B cell (primary cell): Measurements from ENCODE around the gene MEGF11. TPM values are rescaled to one million over a fixed set of nuclear protein-coding genes. Genes with fewer than 3 reads are reported as not detected.

Experiments used
- ATAC-seq: fragments of 200-7000 bp; cut with Tn5 transposase; one replicate; pipeline ENCODE4 v1.10.0; 2021; ENCODE audit warnings: low read depth, mild to moderate bottlenecking, moderate number of reproducible peaks, moderate library complexity
- CTCF ChIA-PET: fragments of 350-600 bp; sonication (Branson Sonifier 250); formaldehyde crosslinking; loops from one replicate; lab custom pipeline; 2021; ENCODE audit warnings: antibody characterized with exemption, inconsistent platforms; lab: Charles Lee
- POLR2A ChIA-PET: fragments of 350-600 bp; sonication (Branson Sonifier 250); formaldehyde crosslinking; loops from one replicate; lab custom pipeline; 2021; ENCODE audit warnings: antibody characterized with exemption; lab: Charles Lee
- DNase-seq: peaks from one replicate; pipeline ENCODE4 v3.0.0; 2013
- H2AFZ ChIP-seq: 2 replicates; pipeline ENCODE4 v1.6.1; 2012; ENCODE audit warnings: mild to moderate bottlenecking, low read depth, low read length; ENCODE audit not compliant: insufficient read depth, poor library complexity, severe bottlenecking
- H3K27ac ChIP-seq, 2 donors: 1 replicate in 1 of 2; 2 replicates in 1 of 2; pipeline ENCODE4 v1.5.1; 2012 to 2013; ENCODE audit warnings: low read length in 2 of 2, mild to moderate bottlenecking in 2 of 2, moderate library complexity in 1 of 2
- H3K27me3 ChIP-seq, 4 experiments: fragments of 200-600 bp in 1 of 4; sonication (generic) in 1 of 4; replicated peaks in 1 of 4; 1 replicate in 2 of 4; 2 replicates in 2 of 4; pipeline versions ENCODE4 v1.6.1 to v1.7.0; 2013 to 2016; ENCODE audit warnings: low read length in 3 of 4, mild to moderate bottlenecking in 2 of 4, mixed read lengths in 1 of 4, moderate library complexity in 1 of 4; ENCODE audit not compliant: insufficient read depth in 4 of 4, control insufficient read depth in 3 of 4; ENCODE audit errors: control extremely low read depth in 1 of 4
- H3K36me3 ChIP-seq, 2 experiments: replicated peaks in 1 of 2; 1 replicate in 1 of 2; 2 replicates in 1 of 2; pipeline versions ENCODE4 v1.6.1 to v1.7.1; 2013; ENCODE audit warnings: low read length in 1 of 2; ENCODE audit not compliant: insufficient read depth in 2 of 2, control insufficient read depth in 1 of 2; ENCODE audit errors: control extremely low read depth in 1 of 2, extremely low read depth in 1 of 2
- H3K4me1 ChIP-seq, 2 donors: fragments of 200-600 bp in 1 of 2; sonication (generic) in 1 of 2; 1 replicate in 1 of 2; 2 replicates in 1 of 2; pipeline versions ENCODE4 v1.5.1 to v1.6.1; 2013 to 2017; ENCODE audit warnings: low read length in 2 of 2; ENCODE audit not compliant: control insufficient read depth in 2 of 2, insufficient read depth in 2 of 2
- H3K4me2 ChIP-seq: replicated peaks from 2 replicates; pipeline ENCODE3; 2012; ENCODE audit warnings: mild to moderate bottlenecking, low read depth, low read length; ENCODE audit not compliant: poor library complexity, severe bottlenecking
- H3K4me3 ChIP-seq, 5 experiments: fragments of 200-600 bp in 1 of 5; sonication (generic) in 1 of 5; 1 replicate in 3 of 5; 2 replicates in 2 of 5; pipeline versions ENCODE4 v1.5.1 to v1.7.0; 2011 to 2016; ENCODE audit warnings: low read length in 4 of 5, mild to moderate bottlenecking in 4 of 5, low read depth in 2 of 5, control low read depth in 1 of 5, moderate library complexity in 1 of 5; ENCODE audit not compliant: insufficient read depth in 1 of 5; ENCODE audit errors: control extremely low read depth in 1 of 5, extremely low read depth in 1 of 5
- H3K79me2 ChIP-seq: fragments of 200-600 bp; sonication (generic); one replicate; pipeline ENCODE4 v1.6.0; 2016; ENCODE audit warnings: low read length; ENCODE audit not compliant: control insufficient read depth, insufficient read depth
- H3K9ac ChIP-seq: fragments of 200-600 bp; sonication (generic); 2 replicates; pipeline ENCODE4 v1.6.1; 2017; ENCODE audit warnings: mild to moderate bottlenecking, low read length, moderate library complexity
- H3K9me3 ChIP-seq, 3 donors: one replicate each; pipeline versions ENCODE4 v1.6.1 to v1.7.1; 2013; ENCODE audit warnings: low read length in 2 of 3; ENCODE audit not compliant: control insufficient read depth in 2 of 3, insufficient read depth in 1 of 3; ENCODE audit errors: control extremely low read depth in 1 of 3
- H4K20me1 ChIP-seq: 2 replicates; pipeline ENCODE4 v1.6.0; 2012; ENCODE audit warnings: mild to moderate bottlenecking, low read length; ENCODE audit not compliant: insufficient read depth, control insufficient read depth, poor library complexity, severe bottlenecking
- H3K27ac Mint-ChIP-seq: one replicate; pipeline ENCODE4 v1.8.0; 2021; ENCODE audit warnings: mixed read lengths
- H3K27me3 Mint-ChIP-seq: one replicate; pipeline ENCODE4 v1.8.0; 2021; ENCODE audit warnings: mixed read lengths
- H3K4me1 Mint-ChIP-seq: one replicate; pipeline ENCODE4 v1.8.0; 2021; ENCODE audit warnings: mixed read lengths
- H3K4me3 Mint-ChIP-seq: one replicate; pipeline ENCODE4 v1.8.0; 2021; ENCODE audit warnings: mixed read lengths
- H3K9me3 Mint-ChIP-seq: one replicate; pipeline ENCODE4 v1.8.0; 2022; ENCODE audit warnings: mixed read lengths; ENCODE audit not compliant: insufficient read depth
- CTCF ChIP-seq: fragments of 200-600 bp; IDR thresholded peaks from one replicate; pipeline ENCODE4 v1.8.0; 2022; ENCODE audit warnings: antibody characterized with exemption, mild to moderate bottlenecking
- EZH2 ChIP-seq: IDR thresholded peaks from 2 replicates; pipeline ENCODE4 v1.6.1; 2012; ENCODE audit warnings: borderline replicate concordance, low read depth, mild to moderate bottlenecking, moderate library complexity, low read length; ENCODE audit not compliant: insufficient read depth, poor library complexity, severe bottlenecking
- WGBS: methylation state at CpG from one replicate; pipeline ENCODE4 v1.1.5; 2013; ENCODE audit warnings: missing lambda C conversion rate; ENCODE audit not compliant: insufficient coverage; 5-methylcytosine and 5-hydroxymethylcytosine counted together
- intact Hi-C: fragments of 100-400 bp; cut with micrococcal nuclease; formaldehyde crosslinking; loops from one replicate; pipeline ENCODE4 v1.10.0; 2022
- polyA plus RNA-seq: library from polyadenylated mRNA; depleted of rRNA; stranded (reverse); fragments of >200 nt; gene quantifications from 2 replicates; pipeline ENCODE4 v1.2.3, GENCODE V29; 2012
- total RNA-seq, 2 donors: library from RNA; stranded (reverse); fragments of 120-200 nt in 1 of 2; gene quantifications; 1 replicate in 1 of 2; 2 replicates in 1 of 2; pipeline versions ENCODE4 v1.2.3 to v1.2.4, GENCODE V29; 2013 to 2022

Gene MEGF11
- total and polyA plus RNA-seq, 2 donors (not counting 1 experiment from before 2014, with no cell fraction given), result 0.04 to 0.34 TPM

DNA sequence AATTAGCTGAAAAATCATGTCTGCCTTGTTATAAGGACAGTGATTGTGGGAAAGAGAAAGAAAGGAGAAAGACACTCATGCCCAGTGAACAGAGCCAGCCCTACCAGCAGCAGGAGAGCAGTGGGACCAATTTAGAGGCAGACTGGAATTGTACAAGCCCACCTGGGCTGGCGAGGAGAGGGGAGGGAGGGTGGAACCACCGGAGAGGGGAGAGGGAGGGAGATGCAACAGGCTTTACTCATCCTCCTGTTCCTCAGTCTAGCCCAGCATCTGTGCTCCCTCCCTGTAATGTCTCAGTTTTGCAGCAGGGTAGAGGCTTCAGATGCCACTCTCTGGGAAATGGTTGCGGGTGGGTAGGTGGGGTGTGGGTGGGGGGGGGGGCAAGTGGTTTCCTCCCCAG is 329.5 kb downstream of the MEGF11 start:
- TF ChIP-seq EZH2, result no peak
- TF ChIP-seq CTCF, result no peak
- Histone ChIP-seq H3K79me2 (no peaks in the 10 kb centered on the region), H3K4me2 (no peak overlapping the region), H4K20me1 (no peaks in the 10 kb centered on the region), H3K9me3 (no peaks in the 10 kb centered on the region), H3K27me3 (no peaks in the 10 kb centered on the region), H3K36me3 (no peaks in the 10 kb centered on the region), H2AFZ (no peak overlapping the region), H3K4me3 (no peak overlapping the region), H3K27ac (no peak overlapping the region), H3K4me1 (peaks cover 32% of the 10 kb centered on the region in 2 donors), H3K9ac (no peak overlapping the region)
- intact Hi-C loops, result loop anchor here (5.0 kb wide), 1 partner anchor 58 kb away; no protein-coding TSS in a partner anchor
- WGBS, result 100% methylated on average over 2 of the region's 3 CpGs
- Mint-ChIP-seq H3K27me3 (no peaks in the 10 kb centered on the region), H3K9me3 (no peaks in the 10 kb centered on the region), H3K4me3 (no peak overlapping the region), H3K27ac (no peak overlapping the region), H3K4me1 (peaks cover 36% of the 10 kb centered on the region)
- ChIA-PET POLR2A (no interaction called here), CTCF (no interaction called here)
- no peak for DNase-seq
- ATAC-seq, result no peak

- Mint-ChIP-seq H3K27ac (no peak overlapping the region), H3K4me3 (no peak overlapping the region), H3K9me3 (no peaks in the 10 kb centered on the region), H3K4me1 (peaks cover 44% of the 10 kb centered on the region), H3K27me3 (no peaks in the 10 kb centered on the region)
- WGBS, result 94% methylated on average over 3 of the region's 5 CpGs
- H3K4me1 ChIP-seq, result peaks cover 39 to 40% of the 10 kb centered on the region in 2 donors
- intact Hi-C loops, result loop anchor here (5.0 kb wide), 1 partner anchor 59 kb away; no protein-coding TSS in a partner anchor
- no peaks in the 10 kb centered on the region for H3K9me3 ChIP-seq
- H3K27ac ChIP-seq, result no peak overlapping the region
- no peak overlapping the region for H3K4me3 ChIP-seq
- CTCF ChIA-PET, result no interaction called here
- peaks cover 1% of the 10 kb centered on the region for H3K79me2 ChIP-seq
- H3K27me3 ChIP-seq, result no peaks in the 10 kb centered on the region
- no peak for DNase-seq
- no peak overlapping the region for H3K9ac ChIP-seq
- no peak overlapping the region for H3K4me2 ChIP-seq
- H2AFZ ChIP-seq, result no peak overlapping the region
- H3K36me3 ChIP-seq, result no peaks in the 10 kb centered on the region
- no peaks in the 10 kb centered on the region for H4K20me1 ChIP-seq
- POLR2A ChIA-PET, result no interaction called here
- TF ChIP-seq CTCF (no peak), EZH2 (no peak)
- no peak for ATAC-seq
Observed at GRCh38 chr15:65923264-65923663, 330.3 kb downstream of the MEGF11 start.
